ENCODE results near the gene TUBA4A. TPM values are rescaled to one million over a fixed set of nuclear protein-coding genes. Genes with fewer than 3 reads are reported as not detected.

Gene TUBA4A
- total and polyA plus RNA-seq, 2 donors: 21.0 to 102 TPM

DNA sequence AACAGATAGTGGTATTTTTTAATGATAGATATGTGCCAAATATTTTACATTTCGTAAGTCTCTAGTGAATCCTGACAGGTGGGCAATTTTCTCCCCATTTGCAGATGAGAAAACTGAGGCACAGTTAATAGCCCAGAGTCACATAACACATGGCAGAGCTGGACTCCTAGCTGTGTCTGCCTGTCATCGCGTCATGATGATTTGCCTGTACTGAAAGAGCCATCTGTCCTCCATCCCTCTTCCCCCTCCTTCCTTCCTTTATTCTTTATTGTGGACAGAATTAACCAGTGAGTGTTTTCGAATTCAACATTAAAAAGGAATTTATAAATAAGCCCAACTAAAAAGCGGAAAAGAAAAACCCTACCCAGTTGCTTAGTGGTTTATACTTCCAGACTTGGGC, 28.7 kb upstream of the TUBA4A start:
- Histone ChIP-seq H3K9me3 (ENCODE audit: control insufficient read depth in 2 of 2, insufficient read depth in 1 of 2, low read length in 1 of 2) (no peaks in the 10 kb centered on the region), H3K4me1 (ENCODE audit: control insufficient read depth in 2 of 2, insufficient read depth in 2 of 2, low read length in 2 of 2) (peaks cover 19 to 36% of the 10 kb centered on the region in 2 donors), H3K4me3 (ENCODE audit: low read length in 2 of 2) (no peak overlapping the region), H3K27ac (ENCODE audit: low read depth in 1 of 2, low read length in 1 of 2) (no peak overlapping the region), H3K36me3 (ENCODE audit: control insufficient read depth in 2 of 2, insufficient read depth in 2 of 2, low read length in 1 of 2) (peaks cover 33 to 59% of the 10 kb centered on the region in 2 donors), H3K27me3 (ENCODE audit: control insufficient read depth in 2 of 2, insufficient read depth in 1 of 2, low read length in 1 of 2) (no peaks in the 10 kb centered on the region)
- WGBS: 96% methylated on average over 5 of the region's 5 CpGs
- no peak for DNase-seq (ENCODE audit: low read depth in 6 of 9, low spot score in 9 of 9)

- H3K9me3 ChIP-seq (ENCODE audit: control insufficient read depth in 2 of 2, insufficient read depth in 1 of 2, low read length in 1 of 2): no peaks in the 10 kb centered on the region
- 95% methylated on average over 8 of the region's 8 CpGs for WGBS
- no peak overlapping the region for H3K4me3 ChIP-seq (ENCODE audit: low read length in 2 of 2)
- H3K27ac ChIP-seq (ENCODE audit: low read depth in 1 of 2, low read length in 1 of 2): no peak overlapping the region
- H3K27me3 ChIP-seq (ENCODE audit: control insufficient read depth in 2 of 2, insufficient read depth in 1 of 2, low read length in 1 of 2): no peaks in the 10 kb centered on the region
- no peak for DNase-seq (ENCODE audit: low read depth in 6 of 9, low spot score in 9 of 9)
- H3K4me1 ChIP-seq (ENCODE audit: control insufficient read depth in 2 of 2, insufficient read depth in 2 of 2, low read length in 2 of 2): peaks cover 19 to 37% of the 10 kb centered on the region in 2 donors
- peaks cover 33 to 59% of the 10 kb centered on the region in 2 donors for H3K36me3 ChIP-seq (ENCODE audit: control insufficient read depth in 2 of 2, insufficient read depth in 2 of 2, low read length in 1 of 2)
Measured at GRCh38 chr2:219281588-219281987, 27.9 kb upstream of the TUBA4A start.

- Histone ChIP-seq H3K9me3 (ENCODE audit: control insufficient read depth in 2 of 2, insufficient read depth in 1 of 2, low read length in 1 of 2) (no peaks in the 10 kb centered on the region), H3K4me3 (ENCODE audit: low read length in 2 of 2) (no peak overlapping the region), H3K4me1 (ENCODE audit: control insufficient read depth in 2 of 2, insufficient read depth in 2 of 2, low read length in 2 of 2) (peaks cover 19 to 35% of the 10 kb centered on the region in 2 donors), H3K27ac (ENCODE audit: low read depth in 1 of 2, low read length in 1 of 2) (peak overlapping the region in 1 of 2 donors; percentile 100), H3K27me3 (ENCODE audit: control insufficient read depth in 2 of 2, insufficient read depth in 1 of 2, low read length in 1 of 2) (no peaks in the 10 kb centered on the region), H3K36me3 (ENCODE audit: control insufficient read depth in 2 of 2, insufficient read depth in 2 of 2, low read length in 1 of 2) (peaks cover 30 to 50% of the 10 kb centered on the region in 2 donors)
- DNase-seq (ENCODE audit: low read depth in 6 of 9, low spot score in 9 of 9): no peak
- 96% methylated on average over 4 of the region's 4 CpGs for WGBS
Measured at GRCh38 chr2:219280651-219281050, 26.9 kb upstream of the TUBA4A start.

DNA sequence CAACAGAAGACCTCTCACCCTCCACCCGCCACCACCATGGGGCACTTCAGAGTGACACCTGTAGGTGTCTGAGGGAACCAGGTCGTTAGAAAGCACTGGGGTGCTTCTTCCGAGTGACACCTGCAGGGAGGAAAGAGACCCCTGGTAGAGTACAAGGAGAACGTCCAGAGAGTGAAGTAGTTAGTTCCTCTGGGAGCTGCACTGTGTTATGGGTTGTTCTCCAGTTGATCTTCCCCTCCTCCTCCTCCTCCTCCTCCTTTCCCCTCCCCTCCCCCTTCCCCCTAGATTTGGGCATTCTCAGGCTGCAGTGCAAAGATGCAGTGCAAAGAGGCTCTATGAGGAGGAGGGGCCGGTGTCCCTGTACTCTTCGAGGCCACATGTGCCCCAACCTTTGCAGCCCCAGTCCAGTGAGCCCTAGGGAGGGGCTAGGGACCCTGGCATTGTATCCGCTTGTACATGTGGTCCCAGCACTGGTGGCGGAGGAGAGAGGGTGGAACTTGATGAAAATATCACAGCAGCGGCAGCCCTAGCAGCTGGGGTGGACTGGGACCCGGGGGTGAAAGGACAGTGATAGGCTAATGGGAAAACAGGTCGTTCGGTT, 26.3 kb upstream of the TUBA4A start:
- WGBS: 64% methylated on average over 12 of the region's 12 CpGs
- no peaks in the 10 kb centered on the region for H3K9me3 ChIP-seq (ENCODE audit: control insufficient read depth in 2 of 2, insufficient read depth in 1 of 2, low read length in 1 of 2)
- H3K27ac ChIP-seq (ENCODE audit: low read depth in 1 of 2, low read length in 1 of 2): peak overlapping the region; percentile 99 to 100
- peak overlapping the region; percentile 74 to 81 for H3K4me3 ChIP-seq (ENCODE audit: low read length in 2 of 2)
- H3K36me3 ChIP-seq (ENCODE audit: control insufficient read depth in 2 of 2, insufficient read depth in 2 of 2, low read length in 1 of 2): peaks cover 30 to 44% of the 10 kb centered on the region in 2 donors
- peak in 6 of 9 donors; percentile 50 to 88 (median 68) for DNase-seq (ENCODE audit: low read depth in 6 of 9, low spot score in 9 of 9)
- no peaks in the 10 kb centered on the region for H3K27me3 ChIP-seq (ENCODE audit: control insufficient read depth in 2 of 2, insufficient read depth in 1 of 2, low read length in 1 of 2)
- H3K4me1 ChIP-seq (ENCODE audit: control insufficient read depth in 2 of 2, insufficient read depth in 2 of 2, low read length in 2 of 2): peaks cover 19 to 34% of the 10 kb centered on the region in 2 donors

DNA sequence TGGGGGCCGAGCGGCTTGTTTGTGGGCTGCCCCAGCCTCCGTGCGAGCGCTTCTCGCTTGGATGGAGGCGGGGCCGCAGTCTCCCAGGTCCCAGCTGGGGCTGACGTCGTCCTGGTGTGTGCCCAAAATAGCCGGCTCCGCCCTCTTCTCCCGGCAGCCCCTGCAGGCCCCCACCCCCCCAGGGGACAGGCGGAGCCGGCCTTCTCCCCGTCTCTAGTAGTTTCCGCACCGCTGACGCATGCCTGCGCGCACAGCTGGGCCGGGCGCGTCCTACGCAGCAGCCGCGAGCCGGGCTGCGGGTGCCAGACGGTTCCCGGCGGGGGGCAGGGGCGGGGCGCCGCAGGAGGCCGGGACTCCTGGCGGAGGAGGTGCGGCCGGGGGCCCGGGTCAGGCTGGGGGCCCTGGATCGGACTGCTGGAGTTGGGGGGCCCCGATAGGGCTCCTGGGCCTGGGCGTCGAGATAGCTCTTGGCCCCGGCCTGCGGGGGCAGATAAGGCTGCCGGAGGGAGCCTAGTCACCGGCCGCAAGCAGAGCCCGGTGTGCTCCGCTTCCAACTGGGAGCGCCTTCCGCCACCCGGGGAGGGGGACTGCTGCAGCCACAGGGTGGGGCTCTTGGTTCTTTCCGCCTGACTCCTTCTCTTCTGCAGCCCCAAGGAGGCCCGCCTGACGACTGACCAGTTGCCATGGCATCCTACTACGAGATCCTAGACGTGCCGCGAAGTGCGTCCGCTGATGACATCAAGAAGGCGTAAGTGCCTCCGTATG, 25.6 kb upstream of the TUBA4A start, which contains the start of gene DNAJB2:
TSS of gene DNAJB2 (plus strand) at position 216 of the 765 bp plus-strand sequence. CDS start at position 684, 468 bp downstream.
- no peaks in the 10 kb centered on the region for H3K9me3 ChIP-seq (ENCODE audit: control insufficient read depth in 2 of 2, insufficient read depth in 1 of 2, low read length in 1 of 2)
- peak; percentile 90 to 99 (median 97) for DNase-seq (ENCODE audit: low read depth in 6 of 9, low spot score in 9 of 9)
- peaks cover 19 to 34% of the 10 kb centered on the region in 2 donors for H3K4me1 ChIP-seq (ENCODE audit: control insufficient read depth in 2 of 2, insufficient read depth in 2 of 2, low read length in 2 of 2)
- H3K4me3 ChIP-seq (ENCODE audit: low read length in 2 of 2): peak within 1 kb of the TSS; percentile 74 to 81
- WGBS: 2% methylated on average over 65 of the region's 65 CpGs
- peak within 1 kb of the TSS; percentile 99 to 100 for H3K27ac ChIP-seq (ENCODE audit: low read depth in 1 of 2, low read length in 1 of 2)
- H3K36me3 ChIP-seq (ENCODE audit: control insufficient read depth in 2 of 2, insufficient read depth in 2 of 2, low read length in 1 of 2): peaks cover 23 to 37% of the 10 kb centered on the region in 2 donors
- H3K27me3 ChIP-seq (ENCODE audit: control insufficient read depth in 2 of 2, insufficient read depth in 1 of 2, low read length in 1 of 2): peaks cover 0 to 3% of the 10 kb centered on the region in 2 donors

DNA sequence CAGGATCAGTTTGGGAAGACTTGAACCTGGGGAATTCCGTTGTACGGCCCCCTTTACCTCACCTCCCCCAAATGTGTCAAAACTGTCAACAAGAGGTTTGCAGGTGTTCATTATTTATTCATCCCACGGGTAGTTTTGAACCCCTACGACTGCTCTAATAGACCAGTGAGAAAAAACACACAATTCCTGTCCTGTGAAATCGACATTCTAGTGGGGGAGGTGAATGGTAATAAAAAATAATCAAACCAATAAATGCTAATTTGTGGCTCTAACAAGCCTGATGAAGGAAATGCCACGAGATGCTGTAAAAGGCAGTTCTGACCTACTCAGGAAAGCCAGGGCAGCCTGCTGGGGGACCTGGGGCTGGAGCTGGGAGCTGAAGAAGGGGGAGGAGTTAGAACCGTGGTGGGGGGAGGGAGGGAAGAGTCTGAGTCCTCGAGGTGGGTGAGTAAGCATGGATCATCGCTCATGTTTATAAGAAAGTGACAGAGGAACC, 25.0 kb upstream of the TUBA4A start:
- Histone ChIP-seq H3K4me3 (ENCODE audit: low read length in 2 of 2) (peak overlapping the region; percentile 74 to 81), H3K27me3 (ENCODE audit: control insufficient read depth in 2 of 2, insufficient read depth in 1 of 2, low read length in 1 of 2) (peaks cover 0 to 9% of the 10 kb centered on the region in 2 donors), H3K9me3 (ENCODE audit: control insufficient read depth in 2 of 2, insufficient read depth in 1 of 2, low read length in 1 of 2) (no peaks in the 10 kb centered on the region), H3K4me1 (ENCODE audit: control insufficient read depth in 2 of 2, insufficient read depth in 2 of 2, low read length in 2 of 2) (peaks cover 19 to 34% of the 10 kb centered on the region in 2 donors), H3K27ac (ENCODE audit: low read depth in 1 of 2, low read length in 1 of 2) (peak overlapping the region; percentile 99 to 100), H3K36me3 (ENCODE audit: control insufficient read depth in 2 of 2, insufficient read depth in 2 of 2, low read length in 1 of 2) (peaks cover 21 to 31% of the 10 kb centered on the region in 2 donors)
- DNase-seq (ENCODE audit: low read depth in 6 of 9, low spot score in 9 of 9): no peak
- WGBS: 10% methylated on average over 9 of the region's 9 CpGs

GRCh38 chr2:219277703-219278654, 24.3 kb upstream of the TUBA4A start:
- H3K4me1 ChIP-seq (ENCODE audit: control insufficient read depth in 2 of 2, insufficient read depth in 2 of 2, low read length in 2 of 2): peaks cover 19 to 34% of the 10 kb centered on the region in 2 donors
- WGBS: 33% methylated on average over 25 of the region's 25 CpGs
- no peak overlapping the region for H3K4me3 ChIP-seq (ENCODE audit: low read length in 2 of 2)
- peaks cover 0 to 13% of the 10 kb centered on the region in 2 donors for H3K27me3 ChIP-seq (ENCODE audit: control insufficient read depth in 2 of 2, insufficient read depth in 1 of 2, low read length in 1 of 2)
- H3K36me3 ChIP-seq (ENCODE audit: control insufficient read depth in 2 of 2, insufficient read depth in 2 of 2, low read length in 1 of 2): peaks cover 14 to 24% of the 10 kb centered on the region in 2 donors
- H3K27ac ChIP-seq (ENCODE audit: low read depth in 1 of 2, low read length in 1 of 2): peak overlapping the region; percentile 99 to 100
- no peaks in the 10 kb centered on the region for H3K9me3 ChIP-seq (ENCODE audit: control insufficient read depth in 2 of 2, insufficient read depth in 1 of 2, low read length in 1 of 2)
- peak in 5 of 9 donors; percentile 63 to 82 (median 74) for DNase-seq (ENCODE audit: low read depth in 6 of 9, low spot score in 9 of 9)

GRCh38 chr2:219274361-219274921, 20.7 kb upstream of the TUBA4A start:
- H3K9me3 ChIP-seq (ENCODE audit: control insufficient read depth in 2 of 2, insufficient read depth in 1 of 2, low read length in 1 of 2): no peaks in the 10 kb centered on the region
- H3K36me3 ChIP-seq (ENCODE audit: control insufficient read depth in 2 of 2, insufficient read depth in 2 of 2, low read length in 1 of 2): no peaks in the 10 kb centered on the region
- no peak for DNase-seq (ENCODE audit: low read depth in 6 of 9, low spot score in 9 of 9)
- no peak overlapping the region for H3K4me3 ChIP-seq (ENCODE audit: low read length in 2 of 2)
- H3K27me3 ChIP-seq (ENCODE audit: control insufficient read depth in 2 of 2, insufficient read depth in 1 of 2, low read length in 1 of 2): peaks cover 0 to 26% of the 10 kb centered on the region in 2 donors
- H3K27ac ChIP-seq (ENCODE audit: low read depth in 1 of 2, low read length in 1 of 2): no peak overlapping the region
- WGBS: 94% methylated on average over 6 of the region's 6 CpGs
- H3K4me1 ChIP-seq (ENCODE audit: control insufficient read depth in 2 of 2, insufficient read depth in 2 of 2, low read length in 2 of 2): peaks cover 12 to 18% of the 10 kb centered on the region in 2 donors

All from thymus (tissue), 11 donors.